Spleen (tissue), 11 donors: ENCODE data around the gene WDFY2. TPM values are rescaled to one million over a fixed set of nuclear protein-coding genes. Genes with fewer than 3 reads are reported as not detected.

ENCODE experiments used
- DNase-seq: peaks from one replicate; pipeline ENCODE4 v3.0.0-alpha.2; 2020
- H3K27ac ChIP-seq, 8 donors: fragments of 200-600 bp; sonication (generic) in 7 of 8; 1 replicate in 4 of 8; 2 replicates in 4 of 8; pipeline versions ENCODE4 v1.5.0 to v1.8.0; 2016 to 2021; ENCODE audit warnings: inconsistent platforms in 4 of 8, mild to moderate bottlenecking in 4 of 8, moderate library complexity in 1 of 8
- H3K27me3 ChIP-seq, 7 donors: fragments of 200-600 bp; sonication (generic) in 6 of 7; replicated peaks in 1 of 7; 1 replicate in 4 of 7; 2 replicates in 3 of 7; pipeline versions ENCODE4 v1.5.0 to v1.8.0; 2016 to 2021; ENCODE audit warnings: inconsistent platforms in 3 of 7, mild to moderate bottlenecking in 1 of 7
- H3K36me3 ChIP-seq, 6 donors: fragments of 200-600 bp; sonication (generic) in 5 of 6; 1 replicate in 4 of 6; 2 replicates in 2 of 6; pipeline versions ENCODE4 v1.5.0 to v1.8.0; 2016 to 2021; ENCODE audit warnings: inconsistent platforms in 2 of 6
- H3K4me1 ChIP-seq, 6 donors: fragments of 200-600 bp; sonication (generic) in 5 of 6; 1 replicate in 3 of 6; 2 replicates in 3 of 6; pipeline versions ENCODE4 v1.5.0 to v1.8.0; 2016 to 2021; ENCODE audit warnings: inconsistent platforms in 3 of 6
- H3K4me3 ChIP-seq, 8 donors: fragments of 200-600 bp; sonication (generic) in 7 of 8; 1 replicate in 4 of 8; 2 replicates in 4 of 8; pipeline versions ENCODE4 v1.5.0 to v1.8.0; 2016 to 2021; ENCODE audit warnings: inconsistent platforms in 4 of 8, mild to moderate bottlenecking in 4 of 8, moderate library complexity in 2 of 8
- H3K9me3 ChIP-seq, 8 donors: fragments of 200-600 bp; sonication (generic) in 7 of 8; 1 replicate in 4 of 8; 2 replicates in 4 of 8; pipeline versions ENCODE4 v1.5.0 to v1.8.0; 2016 to 2021; ENCODE audit warnings: inconsistent platforms in 4 of 8
- CTCF ChIP-seq, 11 experiments: fragments of 200-600 bp in 7 of 11; fragments of 450-650 bp in 4 of 11; sonication (generic) in 4 of 11; IDR thresholded peaks in 8 of 11; conservative IDR thresholded peaks in 3 of 11; 1 replicate in 7 of 11; 2 replicates in 4 of 11; pipeline versions ENCODE4 v1.4.0 to v1.8.0; 2016 to 2021; ENCODE audit warnings: antibody characterized with exemption in 11 of 11, inconsistent platforms in 4 of 11, mild to moderate bottlenecking in 1 of 11
- POLR2A ChIP-seq, 3 donors: fragments of 450-650 bp; IDR thresholded peaks; one replicate each; pipeline ENCODE4 v1.5.1; 2017; ENCODE audit warnings: antibody characterized with exemption in 3 of 3, mild to moderate bottlenecking in 1 of 3
- POLR2AphosphoS5 ChIP-seq, 3 donors: sonication (generic); formaldehyde crosslinking; IDR thresholded peaks; one replicate each; pipeline ENCODE4 v1.5.1; 2017; ENCODE audit warnings: antibody characterized with exemption in 3 of 3
- WGBS, 5 donors: extraction: QIAGEN DNeasy Blood & Tissue Kit in 3 of 5; methylation state at CpG; one replicate each; pipeline versions ENCODE4 v1.1.5 to v1.1.7; 2013 to 2018; 5-methylcytosine and 5-hydroxymethylcytosine counted together
- intact Hi-C: fragments of 100-400 bp; cut with DNase I; formaldehyde crosslinking; loops from one replicate; pipeline ENCODE4 v1.15.0; 2023; ENCODE audit warnings: low total_unique reads
- polyA plus RNA-seq, 3 donors: library from polyadenylated mRNA; stranded (reverse); fragments of 200-250 nt; gene quantifications; one replicate each; pipeline ENCODE4 v1.2.1, GENCODE V29; 2013
- total RNA-seq, 7 donors: library from RNA; depleted of rRNA in 3 of 7; stranded (reverse); fragments of >200 nt in 3 of 7; fragmentation: NEBNext Ultra II Directional in 4 of 7; extraction: Animal tissue kit (Norgen Biotek cat#: 25700) in 4 of 7; gene quantifications; one replicate each; pipeline versions ENCODE4 v1.1.0 to v1.2.1, GENCODE V29; 2016 to 2021
- donor health status: healthy with polysubstance abuse.
- donor health status: DM: no; HTN: no; CAD: no; lungs with moderate emphysema.
- donor health status: DM: no; HTN: no; CAD: no.
- donor health status: Bipolar disorder and iron deficiency.
- donor health status: healthy.
- donor health status: DM: no; HTN: no; CAD: no.
- donor health status: DM: yes; HTN: yes; CAD: no.

The WDFY2 gene
- total and polyA plus RNA-seq, 10 donors, result 3.0 to 32.2 (median 24.9) TPM

GRCh38 chr13:51731759-51732158, 147.5 kb downstream of the WDFY2 start:
- H3K4me3 ChIP-seq, result no peak overlapping the region
- peak overlapping the region in 5 of 8 donors; percentile 16 to 68 (median 58) for H3K27ac ChIP-seq
- H3K27me3 ChIP-seq, result no peaks in the 10 kb centered on the region
- TF ChIP-seq POLR2A (IDR thresholded peaks at IDR 0.05) (no peak), CTCF (IDR thresholded peaks at IDR 0.05 in 8 of 11, conservative IDR thresholded peaks at IDR 0.05 in 3 of 11) (peak in 7 of 11 experiments; percentile 21 to 36 (median 32))
- DNase-seq, result no peak
- peaks cover 0 to 64% (median 6%) of the 10 kb centered on the region in 6 donors for H3K36me3 ChIP-seq
- intact Hi-C loops, result loop anchor here (5.0 kb wide), 1 partner anchor 279 kb away; the partner anchor contains the start of gene INTS6
- WGBS, 5 donors, result 69 to 80% (median 79%) methylated on average over 4 of the region's 4 CpGs
- no peaks in the 10 kb centered on the region for H3K9me3 ChIP-seq
- peaks cover 0 to 42% (median 12%) of the 10 kb centered on the region in 6 donors for H3K4me1 ChIP-seq

DNA sequence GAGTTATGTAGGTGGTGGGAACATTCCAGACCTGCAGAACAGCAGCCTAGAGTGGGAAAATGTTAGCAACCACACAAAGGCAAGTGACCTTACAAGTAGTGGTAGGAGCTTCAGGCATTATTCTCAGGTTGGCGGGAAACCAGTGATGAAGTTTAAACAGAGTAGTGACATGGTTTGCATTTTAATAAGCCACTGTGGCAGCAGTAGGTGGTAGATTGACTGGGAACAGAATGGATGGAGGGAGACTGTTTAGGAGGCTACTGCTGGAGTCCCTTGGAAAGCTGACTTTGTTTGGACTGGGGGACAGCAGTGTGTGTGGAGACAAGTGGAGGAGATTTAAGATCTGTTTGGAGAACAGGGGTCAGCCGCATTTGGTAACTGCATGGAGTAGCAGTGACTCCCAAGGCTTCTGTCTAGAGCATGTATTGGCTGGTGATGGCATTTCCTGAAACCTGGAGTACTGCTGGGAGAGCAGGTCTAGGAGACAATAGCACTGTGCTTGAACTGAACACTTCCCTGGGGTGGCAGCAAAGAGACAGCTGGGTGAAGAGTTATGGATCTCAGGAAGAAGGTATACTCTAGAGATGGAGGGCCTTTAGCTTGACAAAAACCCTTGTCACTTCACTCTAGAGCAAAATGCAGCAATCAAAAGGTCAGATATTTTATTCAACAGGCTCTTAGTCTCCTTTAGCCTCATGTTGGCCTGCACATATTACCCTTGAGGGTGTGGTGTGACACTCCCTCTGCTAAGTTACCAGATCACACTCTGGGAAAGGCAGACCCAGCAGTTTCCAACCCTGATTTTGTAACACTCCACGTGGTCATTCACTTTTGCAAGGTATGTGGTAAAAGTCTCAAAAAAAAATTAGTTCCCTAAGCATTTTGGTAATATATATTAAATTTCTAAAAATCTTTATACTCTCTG, 149.4 kb downstream of the WDFY2 start:
- WGBS, 5 donors, result 75 to 84% (median 80%) methylated on average over 3 of the region's 3 CpGs
- H3K4me3 ChIP-seq, result no peak overlapping the region
- H3K27me3 ChIP-seq, result no peaks in the 10 kb centered on the region
- H3K4me1 ChIP-seq, result peaks cover 0 to 40% (median 12%) of the 10 kb centered on the region in 6 donors
- TF ChIP-seq POLR2A (IDR thresholded peaks at IDR 0.05) (no peak), POLR2AphosphoS5 (IDR thresholded peaks at IDR 0.05) (no peak), CTCF (IDR thresholded peaks at IDR 0.05 in 8 of 11, conservative IDR thresholded peaks at IDR 0.05 in 3 of 11) (no peak)
- no peak for DNase-seq
- intact Hi-C loops, result loop anchor here (5.0 kb wide), 1 partner anchor 281 kb away; the partner anchor contains the start of gene INTS6
- H3K9me3 ChIP-seq, result no peaks in the 10 kb centered on the region
- H3K36me3 ChIP-seq, result peaks cover 0 to 52% (median 0%) of the 10 kb centered on the region in 6 donors
- peak overlapping the region in 1 of 8 donors; percentile 18 for H3K27ac ChIP-seq

- Histone ChIP-seq H3K27me3 (no peaks in the 10 kb centered on the region), H3K4me3 (no peak overlapping the region), H3K4me1 (peaks cover 0 to 40% (median 14%) of the 10 kb centered on the region in 6 donors), H3K36me3 (peaks cover 0 to 57% (median 5%) of the 10 kb centered on the region in 6 donors), H3K27ac (no peak overlapping the region), H3K9me3 (no peaks in the 10 kb centered on the region)
- 71 to 93% (median 90%) methylated on average over 2 of the region's 2 CpGs for WGBS, 5 donors
- no peak for TF ChIP-seq POLR2AphosphoS5 (IDR thresholded peaks at IDR 0.05)
- no peak for TF ChIP-seq CTCF (IDR thresholded peaks at IDR 0.05 in 8 of 11, conservative IDR thresholded peaks at IDR 0.05 in 3 of 11)
- TF ChIP-seq POLR2A (IDR thresholded peaks at IDR 0.05), result no peak
- intact Hi-C loops, result loop anchor here (5.0 kb wide), 1 partner anchor 282 kb away; the partner anchor contains the start of gene INTS6
- no peak for DNase-seq
These were observed 150.5 kb downstream of the WDFY2 start for GRCh38 chr13:51734786-51735185.

DNA sequence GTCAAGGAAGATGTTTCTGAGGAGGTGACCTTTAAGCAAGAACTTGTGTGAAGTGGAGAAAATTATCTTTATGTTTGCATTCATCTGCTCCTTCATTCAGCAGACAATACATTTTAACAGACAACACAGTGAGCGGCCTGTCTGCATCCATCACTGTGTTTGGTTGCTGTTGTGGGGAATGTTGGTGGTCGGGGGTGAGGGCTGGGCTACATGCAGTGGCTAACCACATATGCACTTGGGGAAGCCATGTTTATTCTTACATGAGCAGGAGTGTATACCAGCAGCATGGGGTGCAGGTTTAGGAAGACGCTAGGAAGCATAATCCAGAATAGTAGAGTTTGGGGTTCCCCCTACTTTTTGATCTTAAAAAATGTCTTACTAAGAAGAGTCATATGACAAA, 153.3 kb downstream of the WDFY2 start:
- peaks cover 0 to 69% (median 15%) of the 10 kb centered on the region in 6 donors for H3K36me3 ChIP-seq
- TF ChIP-seq CTCF (IDR thresholded peaks at IDR 0.05 in 8 of 11, conservative IDR thresholded peaks at IDR 0.05 in 3 of 11) (no peak), POLR2A (IDR thresholded peaks at IDR 0.05) (no peak), POLR2AphosphoS5 (IDR thresholded peaks at IDR 0.05) (no peak)
- intact Hi-C loops, result no loop called here
- no peaks in the 10 kb centered on the region for H3K27me3 ChIP-seq
- H3K4me1 ChIP-seq, result peaks cover 0 to 16% (median 2%) of the 10 kb centered on the region in 6 donors
- H3K4me3 ChIP-seq, result no peak overlapping the region
- whole genome bisulfite sequencing, 5 donors, result 64 to 81% (median 75%) methylated on average over 3 of the region's 3 CpGs
- no peak overlapping the region for H3K27ac ChIP-seq
- H3K9me3 ChIP-seq, result no peaks in the 10 kb centered on the region
- DNase-seq, result no peak
